ENCODE data around the gene MC1R. TPM values are rescaled to one million over a fixed set of nuclear protein-coding genes. Genes with fewer than 3 reads are reported as not detected.
A peak's percentile ranks its signal among the peaks of the same experiment; 100 is the strongest.
"Not testable (repeated sequence)": the region's sequence is repeated elsewhere in the genome, so short reads cannot be mapped to it uniquely, and the experiment has no call there.

MC1R gene
- total RNA-seq (2014; rRNA removed; shearing (Covaris generic); ENCODE audit: low replicate concordance) = 3.2 and 4.8 TPM in 2 replicates

GRCh38 chr16:89918453-89919347, at the start of gene MC1R:
Gene MC1R, plus strand, starts transcription at chr16:89918862. Its CDS starts 397 bp downstream, at chr16:89919259.
- Histone ChIP-seq H3K27me3 (ENCODE audit: low read length) (no peaks in the 10 kb centered on the region), H3K4me3 (ENCODE audit: low read length) (peak within 1 kb of the TSS; percentile 46; the same call in 1 of the 2 replicates), H3K9me3 (ENCODE audit: low read length) (no peaks in the 10 kb centered on the region), H3K9ac (ENCODE audit: low read length) (peak within 1 kb of the TSS; percentile 62), H3K4me2 (ENCODE audit: low read depth, low read length, poor library complexity, severe bottlenecking) (peak within 1 kb of the TSS; percentile 69), H3K36me3 (ENCODE audit: insufficient read depth, low read length) (no peaks in the 10 kb centered on the region), H3K4me1 (ENCODE audit: low read length) (peaks cover 45% of the 10 kb centered on the region), H3K79me2 (ENCODE audit: low read length) (peaks cover 3% of the 10 kb centered on the region), H3K27ac (ENCODE audit: low read length) (peak within 1 kb of the TSS; percentile 59), H2AFZ (ENCODE audit: low read length) (peak within 1 kb of the TSS; percentile 44; the same call in 1 of the 2 replicates), H3K9me2 (replicated peaks; ENCODE audit: insufficient read depth, low read length) (no peaks in the 10 kb centered on the region), H4K20me1 (ENCODE audit: insufficient read depth, low read depth, low read length) (peaks cover 18% of the 10 kb centered on the region)
- DNase-seq = peak; percentile 87

- peaks cover 6% of the 10 kb centered on the region for H3K9me3 ChIP-seq (ENCODE audit: low read length)
- no peak overlapping the region for H2AFZ ChIP-seq (ENCODE audit: low read length)
- H3K36me3 ChIP-seq (ENCODE audit: insufficient read depth, low read length) = peaks cover 3% of the 10 kb centered on the region
- no peak overlapping the region for H3K4me2 ChIP-seq (ENCODE audit: low read depth, low read length, poor library complexity, severe bottlenecking)
- no peak overlapping the region for H3K4me3 ChIP-seq (ENCODE audit: low read length)
- H3K27me3 ChIP-seq (ENCODE audit: low read length) = no peaks in the 10 kb centered on the region
- peaks cover 7% of the 10 kb centered on the region for H4K20me1 ChIP-seq (ENCODE audit: insufficient read depth, low read depth, low read length)
- H3K9ac ChIP-seq (ENCODE audit: low read length) = no peak overlapping the region
- H3K79me2 ChIP-seq (ENCODE audit: low read length) = peaks cover 7% of the 10 kb centered on the region
- H3K4me1 ChIP-seq (ENCODE audit: low read length) = peaks cover 18% of the 10 kb centered on the region
- DNase-seq = no peak
- no peak overlapping the region for H3K27ac ChIP-seq (ENCODE audit: low read length)
- H3K9me2 ChIP-seq (replicated peaks; ENCODE audit: insufficient read depth, low read length) = no peaks in the 10 kb centered on the region
These were observed 48.8 kb upstream of the MC1R start for GRCh38 chr16:89869911-89870310.

- H2AFZ ChIP-seq (ENCODE audit: low read length) = no peak overlapping the region
These were observed 48.2 kb upstream of the MC1R start for GRCh38 chr16:89870440-89870839.

GRCh38 chr16:89871895-89872294, 46.8 kb upstream of the MC1R start:
- Histone ChIP-seq H3K36me3 (ENCODE audit: insufficient read depth, low read length) (peaks cover 14% of the 10 kb centered on the region), H3K9me3 (ENCODE audit: low read length) (peaks cover 6% of the 10 kb centered on the region), H3K27me3 (ENCODE audit: low read length) (no peaks in the 10 kb centered on the region), H3K27ac (ENCODE audit: low read length) (no peak overlapping the region), H3K79me2 (ENCODE audit: low read length) (peaks cover 22% of the 10 kb centered on the region), H3K9me2 (replicated peaks; ENCODE audit: insufficient read depth, low read length) (no peaks in the 10 kb centered on the region), H4K20me1 (ENCODE audit: insufficient read depth, low read depth, low read length) (peaks cover 18% of the 10 kb centered on the region), H3K4me3 (ENCODE audit: low read length) (no peak overlapping the region), H3K9ac (ENCODE audit: low read length) (no peak overlapping the region; the same call in 1 of the 2 replicates), H2AFZ (ENCODE audit: low read length) (no peak overlapping the region), H3K4me1 (ENCODE audit: low read length) (peaks cover 19% of the 10 kb centered on the region), H3K4me2 (ENCODE audit: low read depth, low read length, poor library complexity, severe bottlenecking) (no peak overlapping the region)
- no peak for DNase-seq

More at GRCh38 chr16:89870440-89870839, 48.2 kb upstream of the MC1R start:
- peaks cover 6% of the 10 kb centered on the region for H3K9me3 ChIP-seq (ENCODE audit: low read length)
- H3K9me2 ChIP-seq (replicated peaks; ENCODE audit: insufficient read depth, low read length) = no peaks in the 10 kb centered on the region
- no peak overlapping the region for H3K9ac ChIP-seq (ENCODE audit: low read length)
- no peak overlapping the region for H3K27ac ChIP-seq (ENCODE audit: low read length)
- H3K4me2 ChIP-seq (ENCODE audit: low read depth, low read length, poor library complexity, severe bottlenecking) = no peak overlapping the region
- peaks cover 19% of the 10 kb centered on the region for H3K4me1 ChIP-seq (ENCODE audit: low read length)
- peaks cover 11% of the 10 kb centered on the region for H4K20me1 ChIP-seq (ENCODE audit: insufficient read depth, low read depth, low read length)
- H3K36me3 ChIP-seq (ENCODE audit: insufficient read depth, low read length) = peaks cover 8% of the 10 kb centered on the region
- H3K4me3 ChIP-seq (ENCODE audit: low read length) = no peak overlapping the region
- no peak for DNase-seq
- no peaks in the 10 kb centered on the region for H3K27me3 ChIP-seq (ENCODE audit: low read length)
- peaks cover 12% of the 10 kb centered on the region for H3K79me2 ChIP-seq (ENCODE audit: low read length)

- Histone ChIP-seq H3K9ac (ENCODE audit: low read length) (peak within 1 kb of the TSS; percentile 99), H3K79me2 (ENCODE audit: low read length) (peaks cover 35% of the 10 kb centered on the region), H3K4me3 (ENCODE audit: low read length) (peak within 1 kb of the TSS; percentile 92), H2AFZ (ENCODE audit: low read length) (peak within 1 kb of the TSS; percentile 97), H3K9me3 (ENCODE audit: low read length) (peaks cover under 1% of the 10 kb centered on the region), H3K27ac (ENCODE audit: low read length) (peak within 1 kb of the TSS; percentile 96), H3K36me3 (ENCODE audit: insufficient read depth, low read length) (peaks cover 23% of the 10 kb centered on the region), H3K9me2 (replicated peaks; ENCODE audit: insufficient read depth, low read length) (no peaks in the 10 kb centered on the region), H4K20me1 (ENCODE audit: insufficient read depth, low read depth, low read length) (peaks cover 18% of the 10 kb centered on the region), H3K27me3 (ENCODE audit: low read length) (no peaks in the 10 kb centered on the region), H3K4me2 (ENCODE audit: low read depth, low read length, poor library complexity, severe bottlenecking) (peak within 1 kb of the TSS; percentile 100), H3K4me1 (ENCODE audit: low read length) (peaks cover 19% of the 10 kb centered on the region)
- DNase-seq = peak; percentile 97
These were observed 45.3 kb upstream of the MC1R start, which contains the start of gene TCF25 for GRCh38 chr16:89873109-89873971. Gene TCF25, plus strand, starts transcription at chr16:89873592. Its CDS starts 76 bp downstream, at chr16:89873668.

GRCh38 chr16:89873972-89874689, 44.5 kb upstream of the MC1R start:
- Histone ChIP-seq H2AFZ (ENCODE audit: low read length) (no peak overlapping the region), H3K27me3 (ENCODE audit: low read length) (no peaks in the 10 kb centered on the region), H3K9me2 (replicated peaks; ENCODE audit: insufficient read depth, low read length) (no peaks in the 10 kb centered on the region), H3K4me2 (ENCODE audit: low read depth, low read length, poor library complexity, severe bottlenecking) (peak overlapping the region; percentile 100), H3K27ac (ENCODE audit: low read length) (peak overlapping the region; percentile 96), H3K36me3 (ENCODE audit: insufficient read depth, low read length) (peaks cover 28% of the 10 kb centered on the region), H3K9ac (ENCODE audit: low read length) (peak overlapping the region; percentile 99), H3K9me3 (ENCODE audit: low read length) (no peaks in the 10 kb centered on the region), H3K4me1 (ENCODE audit: low read length) (peaks cover 19% of the 10 kb centered on the region), H4K20me1 (ENCODE audit: insufficient read depth, low read depth, low read length) (peaks cover 18% of the 10 kb centered on the region), H3K4me3 (ENCODE audit: low read length) (peak overlapping the region; percentile 92), H3K79me2 (ENCODE audit: low read length) (peaks cover 43% of the 10 kb centered on the region)
- peak; percentile 98 for DNase-seq

- Histone ChIP-seq H4K20me1 (ENCODE audit: insufficient read depth, low read depth, low read length) (peaks cover 24% of the 10 kb centered on the region), H3K36me3 (ENCODE audit: insufficient read depth, low read length) (peaks cover 39% of the 10 kb centered on the region), H3K79me2 (ENCODE audit: low read length) (peaks cover 70% of the 10 kb centered on the region)
- not testable (repeated sequence) for H3K4me1 ChIP-seq (ENCODE audit: low read length); H3K4me3 ChIP-seq (ENCODE audit: low read length); H3K27ac ChIP-seq (ENCODE audit: low read length); H3K9ac ChIP-seq (ENCODE audit: low read length); DNase-seq; H3K9me2 ChIP-seq (replicated peaks; ENCODE audit: insufficient read depth, low read length); H3K27me3 ChIP-seq (ENCODE audit: low read length); H3K4me2 ChIP-seq (ENCODE audit: low read depth, low read length, poor library complexity, severe bottlenecking); H2AFZ ChIP-seq (ENCODE audit: low read length); H3K9me3 ChIP-seq (ENCODE audit: low read length)
These were observed 39.5 kb upstream of the MC1R start for GRCh38 chr16:89879123-89879522.
